Measurements from ENCODE around the gene RSPH10B2.
"Not testable (repeated sequence)": the region's sequence is repeated elsewhere in the genome, so short reads cannot be mapped to it uniquely, and the experiment has no call there.

The RSPH10B2 gene

GRCh38 chr7:6753964-6754363, at the start of gene RSPH10B2:
RSPH10B2 (plus strand) TSS chr7:6754103; CDS start chr7:6757678, 3,575 bp downstream.
- DNase-seq (ENCODE audit: low read depth); H3K4me3 ChIP-seq (ENCODE audit: low read depth, low read length): not testable (repeated sequence)

- DNase-seq (ENCODE audit: low read depth): no peak
- H3K4me3 ChIP-seq (ENCODE audit: low read depth, low read length): peak overlapping the region; percentile 93
Measured at GRCh38 chr7:6705959-6706665, 47.8 kb upstream of the RSPH10B2 start.

DNA sequence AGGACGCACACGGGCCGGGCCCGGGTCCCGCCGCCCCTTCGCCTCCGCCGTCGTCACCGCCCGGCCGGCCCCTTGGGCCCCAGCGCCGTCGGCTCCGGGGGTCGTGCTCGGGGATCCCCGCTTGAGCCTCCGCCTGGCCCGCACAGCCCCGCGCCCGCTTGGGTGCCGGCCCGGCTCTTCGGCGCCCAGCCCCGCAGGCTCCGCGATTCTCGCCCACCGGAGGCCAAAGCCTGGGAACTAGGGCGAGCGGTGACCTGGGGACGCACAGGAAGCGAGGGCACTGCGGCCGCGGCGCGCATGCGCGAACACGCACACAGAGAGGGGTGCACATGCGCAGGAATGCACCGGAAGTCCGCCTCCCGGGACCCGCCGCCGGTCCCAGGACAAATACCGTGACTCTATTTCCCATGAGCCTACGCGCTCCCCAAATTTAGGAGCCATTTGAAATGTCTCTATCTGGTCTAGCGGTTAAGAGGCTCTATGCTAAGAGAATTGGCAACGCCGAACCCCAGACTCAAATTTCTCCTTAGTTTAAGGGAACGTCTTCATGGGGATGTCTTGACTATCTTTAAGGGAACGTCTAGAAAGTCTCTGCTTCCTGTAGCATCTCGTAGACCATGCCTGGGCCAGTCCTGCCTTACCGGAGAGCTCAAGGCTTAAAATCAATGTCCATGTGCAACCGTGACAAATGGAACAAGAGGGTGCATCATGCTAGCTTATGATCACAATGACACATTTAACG, 47.1 kb upstream of the RSPH10B2 start, which contains the start of gene ZNF12:
Gene ZNF12, minus strand, starts transcription at position 282 of the 742 bp plus-strand sequence. CDS start 1,774 bp downstream, outside the sequence.
- peak; percentile 80 for DNase-seq (ENCODE audit: low read depth)
- H3K4me3 ChIP-seq (ENCODE audit: low read depth, low read length): peak within 1 kb of the TSS; percentile 93

- no peak for DNase-seq (ENCODE audit: low read depth)
- no peak overlapping the region for H3K4me3 ChIP-seq (ENCODE audit: low read depth, low read length)
Measured at GRCh38 chr7:6708304-6708703, 45.6 kb upstream of the RSPH10B2 start.

GRCh38 chr7:6709808-6710207, 44.1 kb upstream of the RSPH10B2 start:
- no peak for DNase-seq (ENCODE audit: low read depth)
- H3K4me3 ChIP-seq (ENCODE audit: low read depth, low read length): no peak overlapping the region

- no peak overlapping the region for H3K4me3 ChIP-seq (ENCODE audit: low read depth, low read length)
- DNase-seq (ENCODE audit: low read depth): no peak
Measured at GRCh38 chr7:6714360-6714759, 39.5 kb upstream of the RSPH10B2 start.

DNA sequence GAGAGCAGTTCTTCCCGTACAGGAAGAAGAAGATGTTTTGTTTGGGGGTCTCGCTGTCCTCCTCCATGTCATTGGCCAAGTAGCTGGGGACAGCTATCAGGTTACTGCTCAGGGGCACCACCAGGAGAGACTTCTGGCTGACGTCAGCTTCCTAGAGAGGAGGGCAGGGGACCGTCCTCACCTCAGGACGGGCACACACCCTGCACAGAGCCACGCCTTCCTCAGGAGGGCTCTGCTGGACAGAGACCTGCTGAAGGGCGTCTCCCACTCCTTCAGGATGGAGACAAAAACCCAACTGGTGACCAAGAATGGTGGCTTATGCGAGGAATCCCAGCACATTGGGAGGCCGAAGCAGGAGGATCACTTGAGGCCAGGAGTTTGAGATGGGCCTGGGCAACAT, 38.0 kb upstream of the RSPH10B2 start:
- DNase-seq (ENCODE audit: low read depth); H3K4me3 ChIP-seq (ENCODE audit: low read depth, low read length): not testable (repeated sequence)

- DNase-seq (ENCODE audit: low read depth): no peak
- H3K4me3 ChIP-seq (ENCODE audit: low read depth, low read length): no peak overlapping the region
Measured at GRCh38 chr7:6718124-6718523, 35.8 kb upstream of the RSPH10B2 start.

GRCh38 chr7:6724351-6724750, 29.6 kb upstream of the RSPH10B2 start:
- H3K4me3 ChIP-seq (ENCODE audit: low read depth, low read length); DNase-seq (ENCODE audit: low read depth): not testable (repeated sequence)

- DNase-seq (ENCODE audit: low read depth): no peak
- no peak overlapping the region for H3K4me3 ChIP-seq (ENCODE audit: low read depth, low read length)
Measured at GRCh38 chr7:6725003-6725402, 28.9 kb upstream of the RSPH10B2 start.

DNA sequence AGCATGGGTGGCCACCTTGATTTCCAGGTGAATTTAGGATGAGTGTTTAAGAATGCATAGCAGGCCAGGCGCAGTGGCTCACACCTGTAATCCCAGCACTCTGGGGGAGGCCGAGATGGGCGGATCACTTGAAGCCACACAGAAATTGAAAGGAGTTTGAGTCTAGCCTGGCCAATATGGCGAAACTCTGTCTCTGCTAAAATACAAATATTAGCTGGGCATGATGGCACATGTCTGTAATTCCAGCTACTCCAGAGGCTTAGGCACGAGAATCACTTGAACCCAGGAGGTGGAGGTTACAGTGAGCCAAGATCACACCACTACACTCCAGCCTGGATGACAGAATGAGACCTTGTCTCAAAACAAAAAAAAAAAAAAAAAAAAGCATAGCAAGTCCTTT, 27.6 kb upstream of the RSPH10B2 start:
- not testable (repeated sequence) for DNase-seq (ENCODE audit: low read depth); H3K4me3 ChIP-seq (ENCODE audit: low read depth, low read length)

DNA sequence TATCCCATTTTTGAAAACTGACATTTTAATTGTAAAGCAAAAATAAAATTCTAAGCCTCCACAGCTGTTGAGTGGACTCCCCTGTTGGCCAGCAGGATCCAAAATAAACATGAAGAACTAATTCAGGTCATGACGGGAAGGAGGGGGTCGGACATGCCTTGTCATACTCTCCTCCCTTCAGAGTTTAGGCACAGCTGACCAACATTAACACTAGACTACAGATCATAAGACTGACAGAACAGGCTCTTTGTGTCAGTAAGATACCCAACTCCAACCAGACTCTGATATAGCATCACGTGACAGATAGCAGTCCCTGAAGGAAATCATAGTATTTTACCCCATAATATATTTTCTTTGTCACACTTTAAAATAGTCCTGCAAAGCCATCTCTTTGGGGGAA, 26.2 kb upstream of the RSPH10B2 start:
- DNase-seq (ENCODE audit: low read depth): no peak

GRCh38 chr7:6728893-6729491, 24.9 kb upstream of the RSPH10B2 start:
- H3K4me3 ChIP-seq (ENCODE audit: low read depth, low read length): peak overlapping the region; percentile 86
- not testable (repeated sequence) for DNase-seq (ENCODE audit: low read depth)

More for the DNA sequence above, 26.2 kb upstream of the RSPH10B2 start:
- H3K4me3 ChIP-seq (ENCODE audit: low read depth, low read length): no peak overlapping the region

DNA sequence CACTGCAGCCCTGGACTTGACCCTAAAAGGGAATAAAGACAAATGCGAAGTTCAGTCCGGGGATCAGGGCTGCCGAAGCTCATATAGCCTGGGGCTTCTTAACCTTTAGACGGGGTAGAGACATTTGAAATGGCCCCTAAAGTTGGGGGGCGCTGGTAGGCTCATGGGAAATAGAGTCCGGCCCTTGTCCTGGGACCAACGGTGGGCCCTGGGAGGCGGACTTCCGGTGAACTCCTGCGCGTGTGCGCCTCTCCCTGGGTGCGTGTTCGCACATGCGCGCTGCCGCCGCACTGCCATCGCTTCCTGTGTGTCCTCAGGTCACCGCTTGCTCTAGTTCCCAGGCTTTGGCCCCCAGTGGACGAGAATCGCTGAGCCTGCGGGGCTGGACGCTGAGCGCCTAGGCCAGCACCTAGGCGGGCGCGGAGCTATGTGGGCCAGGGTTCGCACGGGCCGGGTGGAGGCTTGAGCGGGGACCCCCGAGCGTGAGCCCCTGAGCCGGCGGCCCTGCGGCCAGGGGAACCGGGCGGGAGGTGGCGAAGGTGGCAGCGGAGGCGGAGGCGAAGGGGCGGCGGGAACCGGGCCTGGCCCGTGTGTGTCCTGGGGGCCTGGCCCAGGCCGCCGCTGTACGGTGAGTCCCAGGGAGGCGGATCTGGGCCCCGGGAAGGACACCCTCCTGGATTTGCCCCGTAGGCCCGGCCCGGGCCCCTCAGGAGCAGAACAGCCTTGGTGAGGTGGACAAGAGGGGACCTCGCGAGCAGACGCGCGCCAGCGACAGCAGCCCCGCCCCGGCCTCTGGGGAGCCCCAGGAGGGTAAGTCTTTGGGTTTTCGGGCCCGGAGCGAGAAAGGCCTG, 24.2 kb upstream of the RSPH10B2 start:
- peak; percentile 77 for DNase-seq (ENCODE audit: low read depth)
- H3K4me3 ChIP-seq (ENCODE audit: low read depth, low read length): peak overlapping the region; percentile 86

DNA sequence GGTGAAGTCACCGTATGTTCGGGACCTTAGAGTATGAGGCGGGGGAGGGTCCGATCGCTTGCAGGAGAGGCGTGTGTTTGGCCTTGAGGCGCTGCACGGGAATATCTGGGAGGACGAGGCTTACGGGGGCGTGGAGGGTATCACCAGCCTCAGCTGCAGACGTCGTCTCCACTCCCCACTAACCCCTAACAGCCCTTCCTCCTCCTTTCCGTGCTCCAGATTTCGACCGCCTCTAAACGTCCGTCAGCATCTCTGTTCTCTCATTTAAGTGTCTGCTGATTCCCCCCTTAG, 23.6 kb upstream of the RSPH10B2 start:
- no peak for DNase-seq (ENCODE audit: low read depth)
- H3K4me3 ChIP-seq (ENCODE audit: low read depth, low read length): peak overlapping the region; percentile 86

- not testable (repeated sequence) for DNase-seq (ENCODE audit: low read depth); H3K4me3 ChIP-seq (ENCODE audit: low read depth, low read length)
Measured at GRCh38 chr7:6738415-6738814, 15.5 kb upstream of the RSPH10B2 start.

DNA sequence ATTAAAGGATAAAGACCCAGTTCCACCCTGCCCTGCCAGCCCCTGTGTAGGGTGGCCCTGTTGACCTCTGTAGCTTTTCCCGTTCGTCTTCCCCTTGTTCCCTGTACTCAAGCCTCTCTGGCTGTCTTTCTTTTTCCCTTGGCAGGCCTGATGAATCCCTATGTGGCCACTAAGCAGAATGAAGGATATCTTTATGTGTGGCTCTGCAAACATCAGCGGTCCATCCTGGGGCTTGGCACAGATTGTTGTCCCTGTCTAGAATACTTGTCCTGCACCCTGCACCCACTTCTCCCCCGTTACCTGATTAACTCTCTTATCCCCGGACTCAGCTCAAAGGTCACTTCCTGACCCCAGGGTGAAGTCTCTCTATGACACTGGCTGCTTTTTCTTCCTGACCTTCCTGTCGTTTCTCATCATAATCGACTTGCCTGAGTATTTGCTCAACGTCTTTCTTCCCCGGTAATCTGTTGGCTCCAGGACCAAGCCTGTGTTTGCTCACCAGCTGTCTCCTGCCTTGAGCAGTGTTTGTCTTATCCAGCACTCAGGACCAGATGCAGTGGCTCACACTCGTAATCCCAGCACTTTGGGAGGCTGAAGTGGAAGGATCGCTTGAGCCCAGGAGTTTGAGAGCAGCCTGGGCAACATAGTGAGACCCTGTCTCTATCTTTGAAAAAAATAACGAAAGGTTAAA, 9.3 kb upstream of the RSPH10B2 start:
- H3K4me3 ChIP-seq (ENCODE audit: low read depth, low read length); DNase-seq (ENCODE audit: low read depth): not testable (repeated sequence)

DNA sequence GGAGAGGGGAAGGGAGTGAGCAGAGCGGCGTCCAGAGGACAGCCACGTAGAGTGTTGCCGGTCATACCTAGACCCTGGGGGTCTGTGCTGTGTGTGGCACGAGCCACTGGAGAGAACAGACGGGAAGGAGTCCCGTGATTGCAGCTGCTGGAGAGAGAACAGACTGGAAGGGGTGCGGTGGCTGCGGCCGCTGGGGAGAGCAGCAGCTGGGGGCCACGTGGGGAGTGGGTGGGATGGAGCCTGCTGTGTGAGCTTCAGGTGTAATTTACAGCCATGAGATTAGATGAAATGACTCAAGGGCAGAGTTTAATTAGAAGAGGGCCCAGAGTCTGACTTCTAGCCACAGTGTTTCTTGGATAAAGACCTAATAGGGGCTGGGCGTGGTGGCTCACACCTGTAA, 4.6 kb upstream of the RSPH10B2 start:
- DNase-seq (ENCODE audit: low read depth); H3K4me3 ChIP-seq (ENCODE audit: low read depth, low read length): not testable (repeated sequence)

DNA sequence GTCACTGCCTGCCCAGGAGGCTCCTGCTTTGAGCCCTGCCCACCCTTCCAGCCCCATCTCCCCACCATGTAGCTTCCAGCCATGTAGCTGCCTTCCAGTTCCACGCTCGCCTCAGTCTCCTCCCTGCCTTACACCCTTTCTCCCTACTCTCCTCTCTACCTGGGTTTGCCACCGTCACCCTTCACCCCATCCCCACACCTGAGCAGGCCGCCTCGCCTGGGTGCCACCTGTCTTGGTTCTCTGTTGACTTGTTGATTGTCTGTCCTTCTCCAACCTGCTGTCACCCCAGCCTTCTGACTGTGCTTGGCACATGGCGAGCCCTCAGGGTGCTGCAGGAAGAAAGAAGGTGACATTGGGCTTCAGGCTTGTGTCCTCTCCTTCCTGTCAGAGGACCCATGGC, 3.7 kb upstream of the RSPH10B2 start:
- not testable (repeated sequence) for H3K4me3 ChIP-seq (ENCODE audit: low read depth, low read length); DNase-seq (ENCODE audit: low read depth)

Measured in skeletal muscle cell (primary cell).